ENCODE measurements around the gene AGAP1. TPM values are rescaled to one million over a fixed set of nuclear protein-coding genes. Genes with fewer than 3 reads are reported as not detected.

AGAP1 gene
- total and polyA plus RNA-seq, 7 donors = 10.8 to 42.7 (median 18.6) TPM

- DNase-seq = no peak
- intact Hi-C loops (cut with DNase I) = no loop called here
- Histone ChIP-seq H3K27me3 (no peaks in the 10 kb centered on the region), H3K4me1 (peaks cover 0 to 6% (median 3%) of the 10 kb centered on the region in 4 donors), H3K36me3 (no peaks in the 10 kb centered on the region), H3K4me3 (no peak overlapping the region), H3K27ac (no peak overlapping the region), H3K9me3 (no peaks in the 10 kb centered on the region)
- WGBS, 2 donors = 24 to 65% methylated on average over 5 of the region's 5 CpGs
- TF ChIP-seq, protein P1, sequence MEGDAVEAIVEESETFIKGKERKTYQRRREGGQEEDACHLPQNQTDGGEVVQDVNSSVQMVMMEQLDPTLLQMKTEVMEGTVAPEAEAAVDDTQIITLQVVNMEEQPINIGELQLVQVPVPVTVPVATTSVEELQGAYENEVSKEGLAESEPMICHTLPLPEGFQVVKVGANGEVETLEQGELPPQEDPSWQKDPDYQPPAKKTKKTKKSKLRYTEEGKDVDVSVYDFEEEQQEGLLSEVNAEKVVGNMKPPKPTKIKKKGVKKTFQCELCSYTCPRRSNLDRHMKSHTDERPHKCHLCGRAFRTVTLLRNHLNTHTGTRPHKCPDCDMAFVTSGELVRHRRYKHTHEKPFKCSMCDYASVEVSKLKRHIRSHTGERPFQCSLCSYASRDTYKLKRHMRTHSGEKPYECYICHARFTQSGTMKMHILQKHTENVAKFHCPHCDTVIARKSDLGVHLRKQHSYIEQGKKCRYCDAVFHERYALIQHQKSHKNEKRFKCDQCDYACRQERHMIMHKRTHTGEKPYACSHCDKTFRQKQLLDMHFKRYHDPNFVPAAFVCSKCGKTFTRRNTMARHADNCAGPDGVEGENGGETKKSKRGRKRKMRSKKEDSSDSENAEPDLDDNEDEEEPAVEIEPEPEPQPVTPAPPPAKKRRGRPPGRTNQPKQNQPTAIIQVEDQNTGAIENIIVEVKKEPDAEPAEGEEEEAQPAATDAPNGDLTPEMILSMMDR (IDR thresholded peaks at IDR 0.05) = no peak
- no peak for TF ChIP-seq POLR2AphosphoS5 (IDR thresholded peaks at IDR 0.05)
- TF ChIP-seq EP300 (IDR thresholded peaks at IDR 0.05) = no peak
- TF ChIP-seq POLR2A (IDR thresholded peaks at IDR 0.05) = no peak
These were observed 47.2 kb downstream of the AGAP1 start for GRCh38 chr2:235541016-235541415.

- TF ChIP-seq POLR2A (IDR thresholded peaks at IDR 0.05) (no peak), POLR2AphosphoS5 (IDR thresholded peaks at IDR 0.05) (no peak), EP300 (IDR thresholded peaks at IDR 0.05) (no peak)
- TF ChIP-seq, protein P1 (IDR thresholded peaks at IDR 0.05) = no peak
- Histone ChIP-seq H3K9me3 (no peaks in the 10 kb centered on the region), H3K4me3 (no peak overlapping the region), H3K27me3 (no peaks in the 10 kb centered on the region), H3K4me1 (peaks cover 0 to 6% (median 3%) of the 10 kb centered on the region in 4 donors), H3K27ac (no peak overlapping the region), H3K36me3 (no peaks in the 10 kb centered on the region)
- intact Hi-C loops (cut with DNase I) = no loop called here
- DNase-seq = no peak
- 18 to 70% methylated on average over 11 of the region's 11 CpGs for WGBS, 2 donors
These were observed 48.2 kb downstream of the AGAP1 start for GRCh38 chr2:235541838-235542549.

DNA sequence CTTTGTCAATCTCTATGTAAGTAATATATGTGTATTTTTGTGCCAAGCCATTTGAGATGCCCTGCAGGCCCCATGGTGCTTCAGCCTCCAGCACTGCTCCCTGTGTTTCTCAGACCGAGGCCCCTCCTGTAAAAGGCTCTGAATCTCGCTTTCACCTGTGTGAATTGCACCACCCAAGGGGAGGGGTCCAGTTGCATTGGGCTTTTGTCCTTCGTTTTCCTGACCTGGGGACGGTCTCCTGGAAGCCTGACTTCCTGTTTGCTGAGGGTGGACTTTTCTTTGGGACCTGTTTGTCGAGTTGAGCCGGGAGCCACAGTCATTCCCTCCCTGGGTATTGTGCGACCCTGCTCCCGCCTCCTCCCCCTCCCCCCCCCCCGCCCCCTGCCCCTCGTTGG, 48.9 kb downstream of the AGAP1 start:
- peaks cover 0 to 6% (median 3%) of the 10 kb centered on the region in 4 donors for H3K4me1 ChIP-seq
- no peak for DNase-seq
- 10 to 46% methylated on average over 9 to 10 of the region's 10 CpGs for whole genome bisulfite sequencing, 2 donors

GRCh38 chr2:235543128-235543750, 49.4 kb downstream of the AGAP1 start:
- H3K4me1 ChIP-seq = peaks cover 0 to 6% (median 3%) of the 10 kb centered on the region in 4 donors
- H3K36me3 ChIP-seq = no peaks in the 10 kb centered on the region
- no peak overlapping the region for H3K27ac ChIP-seq
- H3K9me3 ChIP-seq = no peaks in the 10 kb centered on the region
- no peaks in the 10 kb centered on the region for H3K27me3 ChIP-seq
- H3K4me3 ChIP-seq = no peak overlapping the region
- 21 to 70% methylated on average over 13 of the region's 13 CpGs for WGBS, 2 donors
- no peak for DNase-seq
- intact Hi-C loops (cut with DNase I) = no loop called here
- no peak for TF ChIP-seq POLR2A (IDR thresholded peaks at IDR 0.05)
- TF ChIP-seq, protein P1 (IDR thresholded peaks at IDR 0.05) = no peak
- TF ChIP-seq EP300 (IDR thresholded peaks at IDR 0.05) = no peak
- TF ChIP-seq POLR2AphosphoS5 (IDR thresholded peaks at IDR 0.05) = no peak

More for the DNA sequence above, 48.9 kb downstream of the AGAP1 start:
- intact Hi-C loops (cut with DNase I) = no loop called here
- no peaks in the 10 kb centered on the region for H3K36me3 ChIP-seq
- H3K9me3 ChIP-seq = no peaks in the 10 kb centered on the region
- no peaks in the 10 kb centered on the region for H3K27me3 ChIP-seq
- H3K4me3 ChIP-seq = no peak overlapping the region
- H3K27ac ChIP-seq = no peak overlapping the region
- TF ChIP-seq, protein P1 (IDR thresholded peaks at IDR 0.05) = no peak
- TF ChIP-seq POLR2A (IDR thresholded peaks at IDR 0.05) = no peak
- TF ChIP-seq POLR2AphosphoS5 (IDR thresholded peaks at IDR 0.05) = no peak
- TF ChIP-seq EP300 (IDR thresholded peaks at IDR 0.05) = no peak

Measured in sigmoid colon (tissue), 7 donors.